ENCODE results near the gene MAN1B1. TPM values are rescaled to one million over a fixed set of nuclear protein-coding genes. Genes with fewer than 3 reads are reported as not detected.

MAN1B1 gene
- total RNA-seq, 1 donor from 2014 or later = 59.8 TPM

DNA sequence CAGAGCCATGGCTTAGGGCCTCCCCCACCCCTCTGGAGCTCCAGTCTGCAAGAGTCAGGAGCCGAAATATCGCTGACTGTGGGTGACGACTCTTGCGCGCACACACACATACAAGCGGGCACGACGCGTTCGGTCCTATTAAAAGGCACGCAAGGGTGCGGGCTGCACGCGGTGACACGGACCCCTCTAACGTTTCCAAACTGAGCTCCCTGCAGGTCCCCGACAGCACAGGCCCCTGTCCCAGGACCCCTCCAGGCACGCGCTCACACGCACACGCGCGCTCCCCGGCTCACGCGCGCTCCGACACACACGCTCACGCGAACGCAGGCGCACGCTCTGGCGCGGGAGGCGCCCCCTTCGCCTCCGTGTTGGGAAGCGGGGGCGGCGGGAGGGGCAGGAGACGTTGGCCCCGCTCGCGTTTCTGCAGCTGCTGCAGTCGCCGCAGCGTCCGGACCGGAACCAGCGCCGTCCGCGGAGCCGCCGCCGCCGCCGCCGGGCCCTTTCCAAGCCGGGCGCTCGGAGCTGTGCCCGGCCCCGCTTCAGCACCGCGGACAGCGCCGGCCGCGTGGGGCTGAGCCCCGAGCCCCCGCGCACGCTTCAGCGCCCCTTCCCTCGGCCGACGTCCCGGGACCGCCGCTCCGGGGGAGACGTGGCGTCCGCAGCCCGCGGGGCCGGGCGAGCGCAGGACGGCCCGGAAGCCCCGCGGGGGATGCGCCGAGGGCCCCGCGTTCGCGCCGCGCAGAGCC lies 52.1 kb downstream of the MAN1B1 start, which contains the start of gene GRIN1:
Gene GRIN1, plus strand, starts transcription at position 433 of the 746 bp plus-strand sequence. CDS start 333 bp downstream, outside the sequence.
- TF ChIP-seq, protein P1, sequence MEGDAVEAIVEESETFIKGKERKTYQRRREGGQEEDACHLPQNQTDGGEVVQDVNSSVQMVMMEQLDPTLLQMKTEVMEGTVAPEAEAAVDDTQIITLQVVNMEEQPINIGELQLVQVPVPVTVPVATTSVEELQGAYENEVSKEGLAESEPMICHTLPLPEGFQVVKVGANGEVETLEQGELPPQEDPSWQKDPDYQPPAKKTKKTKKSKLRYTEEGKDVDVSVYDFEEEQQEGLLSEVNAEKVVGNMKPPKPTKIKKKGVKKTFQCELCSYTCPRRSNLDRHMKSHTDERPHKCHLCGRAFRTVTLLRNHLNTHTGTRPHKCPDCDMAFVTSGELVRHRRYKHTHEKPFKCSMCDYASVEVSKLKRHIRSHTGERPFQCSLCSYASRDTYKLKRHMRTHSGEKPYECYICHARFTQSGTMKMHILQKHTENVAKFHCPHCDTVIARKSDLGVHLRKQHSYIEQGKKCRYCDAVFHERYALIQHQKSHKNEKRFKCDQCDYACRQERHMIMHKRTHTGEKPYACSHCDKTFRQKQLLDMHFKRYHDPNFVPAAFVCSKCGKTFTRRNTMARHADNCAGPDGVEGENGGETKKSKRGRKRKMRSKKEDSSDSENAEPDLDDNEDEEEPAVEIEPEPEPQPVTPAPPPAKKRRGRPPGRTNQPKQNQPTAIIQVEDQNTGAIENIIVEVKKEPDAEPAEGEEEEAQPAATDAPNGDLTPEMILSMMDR (IDR thresholded peaks at IDR 0.05; ENCODE audit: partially characterized antibody, unreplicated experiment) = no peak
- Mint-ChIP-seq H3K4me1 (ENCODE audit: low read depth, unreplicated experiment) (peaks cover 7% of the 10 kb centered on the region), H3K27ac (ENCODE audit: unreplicated experiment) (peak within 1 kb of the TSS; percentile 22), H3K27me3 (ENCODE audit: unreplicated experiment) (peaks cover 34% of the 10 kb centered on the region), H3K4me3 (ENCODE audit: unreplicated experiment) (peak within 1 kb of the TSS; percentile 87), H3K36me3 (ENCODE audit: unreplicated experiment) (no peaks in the 10 kb centered on the region), H3K9me3 (ENCODE audit: unreplicated experiment) (peaks cover 9% of the 10 kb centered on the region)
- no peak for DNase-seq

DNA sequence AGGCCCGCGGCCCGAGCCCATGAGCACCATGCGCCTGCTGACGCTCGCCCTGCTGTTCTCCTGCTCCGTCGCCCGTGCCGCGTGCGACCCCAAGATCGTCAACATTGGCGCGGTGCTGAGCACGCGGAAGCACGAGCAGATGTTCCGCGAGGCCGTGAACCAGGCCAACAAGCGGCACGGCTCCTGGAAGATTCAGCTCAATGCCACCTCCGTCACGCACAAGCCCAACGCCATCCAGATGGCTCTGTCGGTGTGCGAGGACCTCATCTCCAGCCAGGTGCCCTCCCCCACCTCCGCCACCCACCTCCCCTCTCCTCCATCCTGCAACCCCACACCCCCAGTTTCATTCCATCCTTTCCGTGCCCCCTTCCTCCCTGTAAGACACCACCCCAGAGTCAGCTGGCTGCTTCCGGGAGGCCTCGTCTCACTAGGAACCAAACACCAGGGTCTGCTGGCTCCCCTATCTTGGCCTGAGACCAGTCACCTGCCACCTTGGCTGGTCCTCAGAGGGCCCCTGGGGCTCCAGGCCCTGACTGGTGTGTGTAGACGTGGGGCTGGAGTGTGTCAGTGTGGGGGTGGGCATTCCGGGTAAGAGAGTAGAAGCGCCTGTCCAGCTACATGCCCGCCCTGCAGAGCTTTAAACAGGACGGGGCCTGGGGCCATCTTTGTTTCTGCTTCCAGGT lies 52.8 kb downstream of the MAN1B1 start:
- no peak overlapping the region for H3K27ac Mint-ChIP-seq (ENCODE audit: unreplicated experiment)
- peaks cover 9% of the 10 kb centered on the region for H3K9me3 Mint-ChIP-seq (ENCODE audit: unreplicated experiment)
- peak overlapping the region; percentile 87 for H3K4me3 Mint-ChIP-seq (ENCODE audit: unreplicated experiment)
- H3K36me3 Mint-ChIP-seq (ENCODE audit: unreplicated experiment) = no peaks in the 10 kb centered on the region
- peaks cover 34% of the 10 kb centered on the region for H3K27me3 Mint-ChIP-seq (ENCODE audit: unreplicated experiment)
- no peak for DNase-seq
- peaks cover 7% of the 10 kb centered on the region for H3K4me1 Mint-ChIP-seq (ENCODE audit: low read depth, unreplicated experiment)
- TF ChIP-seq, protein P1 (IDR thresholded peaks at IDR 0.05; ENCODE audit: partially characterized antibody, unreplicated experiment) = no peak

DNA sequence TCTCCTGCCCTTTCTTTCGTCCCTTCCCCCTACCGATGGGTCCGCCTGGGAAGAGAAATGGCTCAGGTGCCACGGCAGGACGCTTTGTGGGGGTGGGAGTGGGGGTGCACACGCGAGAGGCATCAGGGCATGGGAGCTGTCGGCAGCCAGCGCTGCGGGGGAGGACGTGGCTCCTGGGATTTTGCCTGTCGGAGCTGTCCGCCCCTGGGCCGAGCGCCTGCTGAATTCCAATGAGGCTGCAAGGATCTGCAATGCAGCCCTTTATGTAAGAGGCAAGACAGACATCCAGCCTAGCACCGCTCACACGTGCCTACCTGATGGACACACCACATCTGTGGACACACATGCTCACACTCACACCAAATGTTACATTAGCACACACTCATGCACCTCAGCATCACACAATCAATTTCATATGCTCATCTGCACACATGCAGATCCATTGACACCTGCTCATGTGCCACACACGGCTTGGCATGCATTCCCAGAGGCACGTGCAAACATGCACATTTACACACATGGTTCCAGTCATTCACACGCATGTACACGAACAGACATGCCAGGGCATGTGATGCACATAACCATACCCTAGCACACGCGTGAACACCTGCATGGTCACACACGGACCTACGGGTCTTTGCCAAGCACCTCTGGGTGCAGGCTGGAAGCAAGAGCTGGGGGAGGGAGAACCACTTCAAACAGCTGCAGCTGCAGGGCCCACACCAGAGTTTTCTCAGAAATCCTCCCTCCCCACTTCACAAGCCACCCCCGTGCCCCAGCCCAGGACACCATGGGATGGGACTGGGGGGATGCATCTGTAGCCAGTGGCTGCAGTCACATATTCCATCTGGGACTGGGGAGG lies 53.6 kb downstream of the MAN1B1 start:
- no peaks in the 10 kb centered on the region for H3K36me3 Mint-ChIP-seq (ENCODE audit: unreplicated experiment)
- H3K4me3 Mint-ChIP-seq (ENCODE audit: unreplicated experiment) = peak overlapping the region; percentile 77
- no peak for DNase-seq
- H3K9me3 Mint-ChIP-seq (ENCODE audit: unreplicated experiment) = peaks cover 9% of the 10 kb centered on the region
- TF ChIP-seq, protein P1 (IDR thresholded peaks at IDR 0.05; ENCODE audit: partially characterized antibody, unreplicated experiment) = no peak
- H3K27me3 Mint-ChIP-seq (ENCODE audit: unreplicated experiment) = peaks cover 34% of the 10 kb centered on the region
- peak overlapping the region; percentile 77 for H3K27ac Mint-ChIP-seq (ENCODE audit: unreplicated experiment)
- H3K4me1 Mint-ChIP-seq (ENCODE audit: low read depth, unreplicated experiment) = peaks cover 7% of the 10 kb centered on the region

- no peak overlapping the region for H3K27ac Mint-ChIP-seq (ENCODE audit: unreplicated experiment)
Observed at GRCh38 chr9:137141050-137141810, 54.4 kb downstream of the MAN1B1 start.

More at GRCh38 chr9:137141050-137141810, 54.4 kb downstream of the MAN1B1 start:
- Mint-ChIP-seq H3K9me3 (ENCODE audit: unreplicated experiment) (peaks cover 9% of the 10 kb centered on the region), H3K4me3 (ENCODE audit: unreplicated experiment) (no peak overlapping the region), H3K27me3 (ENCODE audit: unreplicated experiment) (peaks cover 30% of the 10 kb centered on the region), H3K36me3 (ENCODE audit: unreplicated experiment) (no peaks in the 10 kb centered on the region), H3K4me1 (ENCODE audit: low read depth, unreplicated experiment) (peaks cover 7% of the 10 kb centered on the region)
- TF ChIP-seq, protein P1 (IDR thresholded peaks at IDR 0.05; ENCODE audit: partially characterized antibody, unreplicated experiment) = no peak
- DNase-seq = no peak
